Peyer's patch (tissue), 4 donors: ENCODE data around the gene KRT1.

Source experiments
- CTCF ChIP-seq, 6 experiments: fragments of 450-650 bp in 4 of 6; fragments of 200-600 bp in 2 of 6; sonication (generic) in 1 of 6; IDR thresholded peaks; one replicate each; pipeline ENCODE4 v1.5.1; 2017 to 2019; ENCODE audit warnings: antibody characterized with exemption in 6 of 6, mild to moderate bottlenecking in 3 of 6, moderate library complexity in 1 of 6
- POLR2A ChIP-seq, 2 donors: fragments of 450-650 bp; IDR thresholded peaks; one replicate each; pipeline ENCODE4 v1.5.1; 2017; ENCODE audit warnings: antibody characterized with exemption in 2 of 2, mild to moderate bottlenecking in 2 of 2, moderate library complexity in 2 of 2

- TF ChIP-seq POLR2A (IDR thresholded peaks at IDR 0.05): no peak
- TF ChIP-seq CTCF (IDR thresholded peaks at IDR 0.05): no peak
These were observed 32.6 kb downstream of the KRT1 start for GRCh38 chr12:52647601-52648000.
